HK-2 (cell line): ENCODE results near the gene OTUD7B.
"Not testable (repeated sequence)": the region's sequence is repeated elsewhere in the genome, so short reads cannot be mapped to it uniquely, and the experiment has no call there.

Experiments used
- DNase-seq: peaks from one replicate; pipeline ENCODE4 v3.0.0-alpha.2; 2018; ENCODE audit not compliant: unreplicated experiment

The OTUD7B gene

GRCh38 chr1:150010393-150011115, at the start of gene OTUD7B:
Gene OTUD7B, minus strand, starts transcription at chr1:150010726. Its CDS starts 33,216 bp downstream, at chr1:149977510.
- peak; percentile 90 for DNase-seq

- no peak for DNase-seq
Measured at GRCh38 chr1:150060260-150060659, 49.7 kb upstream of the OTUD7B start.

- no peak for DNase-seq
Measured at GRCh38 chr1:150056407-150056806, 45.9 kb upstream of the OTUD7B start.

GRCh38 chr1:150055507-150055906, 45.0 kb upstream of the OTUD7B start:
- DNase-seq = not testable (repeated sequence)

- DNase-seq = no peak
Measured at GRCh38 chr1:150053926-150054325, 43.4 kb upstream of the OTUD7B start.

GRCh38 chr1:150051905-150052412, 41.4 kb upstream of the OTUD7B start:
- not testable (repeated sequence) for DNase-seq

- DNase-seq = no peak
Measured at GRCh38 chr1:150051089-150051373, 40.5 kb upstream of the OTUD7B start.

- DNase-seq = no peak
Measured at GRCh38 chr1:150049926-150050325, 39.4 kb upstream of the OTUD7B start.

- no peak for DNase-seq
Measured at GRCh38 chr1:150034336-150034735, 23.8 kb upstream of the OTUD7B start.

GRCh38 chr1:150028322-150028721, 17.8 kb upstream of the OTUD7B start:
- no peak for DNase-seq

GRCh38 chr1:150024156-150024555, 13.6 kb upstream of the OTUD7B start:
- DNase-seq = no peak

- no peak for DNase-seq
Measured at GRCh38 chr1:150022357-150022756, 11.8 kb upstream of the OTUD7B start.

- DNase-seq = no peak
Measured at GRCh38 chr1:150021191-150021694, 10.7 kb upstream of the OTUD7B start.

- no peak for DNase-seq
Measured at GRCh38 chr1:150020711-150021110, 10.2 kb upstream of the OTUD7B start.

- no peak for DNase-seq
Measured at GRCh38 chr1:150018165-150018564, 7.6 kb upstream of the OTUD7B start.

GRCh38 chr1:150017206-150017750, 6.8 kb upstream of the OTUD7B start:
- DNase-seq = no peak

- no peak for DNase-seq
Measured at GRCh38 chr1:150015651-150016131, 5.2 kb upstream of the OTUD7B start.

GRCh38 chr1:150012611-150013010, 2.1 kb upstream of the OTUD7B start:
- no peak for DNase-seq

- DNase-seq = peak; percentile 60
Measured at GRCh38 chr1:150009604-150010392, 728 bp downstream of the OTUD7B start.

GRCh38 chr1:150008699-150009098, 1.8 kb downstream of the OTUD7B start:
- DNase-seq = no peak

GRCh38 chr1:150006881-150007421, 3.6 kb downstream of the OTUD7B start:
- no peak for DNase-seq

GRCh38 chr1:150005606-150006005, 4.9 kb downstream of the OTUD7B start:
- no peak for DNase-seq
